Measurements from ENCODE around the gene MAGI3. TPM values are rescaled to one million over a fixed set of nuclear protein-coding genes. Genes with fewer than 3 reads are reported as not detected.

MAGI3 gene
- total and polyA plus RNA-seq, 8 donors: 3.5 to 225 (median 49.7) TPM

DNA sequence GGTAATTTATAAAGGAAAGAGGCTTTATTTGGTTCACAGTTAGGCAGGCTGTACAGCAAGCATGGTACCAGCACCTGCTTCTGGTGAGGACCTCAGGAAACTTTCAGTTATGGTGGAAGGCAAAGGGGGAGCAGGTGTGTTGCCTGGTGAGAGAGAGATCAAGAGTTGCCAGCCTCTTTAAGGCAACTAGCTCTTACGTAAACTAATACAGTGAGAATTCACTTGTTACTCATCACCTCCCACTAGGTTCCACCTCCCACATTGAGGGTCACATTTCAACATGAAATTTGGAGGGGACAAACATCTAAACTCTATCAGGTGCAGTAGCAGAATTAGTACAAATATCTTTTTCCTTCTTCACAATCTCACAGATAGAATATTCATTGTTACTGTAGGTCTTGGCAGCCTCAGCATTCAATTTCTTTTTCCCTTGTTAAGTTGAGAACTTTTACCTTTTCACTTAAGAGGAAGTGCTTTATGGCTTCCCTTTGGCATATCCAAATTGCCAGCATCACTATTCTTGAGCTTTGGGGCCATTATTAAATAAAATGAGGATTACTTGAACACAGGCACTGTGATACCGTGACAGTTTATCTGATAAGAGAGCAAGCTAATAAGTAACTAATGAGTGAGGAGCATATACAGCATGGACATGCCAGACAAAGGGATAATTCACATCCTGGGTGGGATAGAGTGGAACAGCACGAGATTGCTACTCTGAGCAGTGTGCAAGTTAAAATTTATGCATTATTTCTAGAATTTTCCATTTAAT, 48.4 kb downstream of the MAGI3 start:
- TF ChIP-seq POLR2AphosphoS5 (IDR thresholded peaks at IDR 0.05): no peak
- no peak for TF ChIP-seq POLR2A (IDR thresholded peaks at IDR 0.05)
- TF ChIP-seq, protein P1, sequence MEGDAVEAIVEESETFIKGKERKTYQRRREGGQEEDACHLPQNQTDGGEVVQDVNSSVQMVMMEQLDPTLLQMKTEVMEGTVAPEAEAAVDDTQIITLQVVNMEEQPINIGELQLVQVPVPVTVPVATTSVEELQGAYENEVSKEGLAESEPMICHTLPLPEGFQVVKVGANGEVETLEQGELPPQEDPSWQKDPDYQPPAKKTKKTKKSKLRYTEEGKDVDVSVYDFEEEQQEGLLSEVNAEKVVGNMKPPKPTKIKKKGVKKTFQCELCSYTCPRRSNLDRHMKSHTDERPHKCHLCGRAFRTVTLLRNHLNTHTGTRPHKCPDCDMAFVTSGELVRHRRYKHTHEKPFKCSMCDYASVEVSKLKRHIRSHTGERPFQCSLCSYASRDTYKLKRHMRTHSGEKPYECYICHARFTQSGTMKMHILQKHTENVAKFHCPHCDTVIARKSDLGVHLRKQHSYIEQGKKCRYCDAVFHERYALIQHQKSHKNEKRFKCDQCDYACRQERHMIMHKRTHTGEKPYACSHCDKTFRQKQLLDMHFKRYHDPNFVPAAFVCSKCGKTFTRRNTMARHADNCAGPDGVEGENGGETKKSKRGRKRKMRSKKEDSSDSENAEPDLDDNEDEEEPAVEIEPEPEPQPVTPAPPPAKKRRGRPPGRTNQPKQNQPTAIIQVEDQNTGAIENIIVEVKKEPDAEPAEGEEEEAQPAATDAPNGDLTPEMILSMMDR (IDR thresholded peaks at IDR 0.05): no peak
- H3K9me3 ChIP-seq: no peaks in the 10 kb centered on the region
- DNase-seq: no peak
- no peaks in the 10 kb centered on the region for H3K27me3 ChIP-seq
- H3K4me1 ChIP-seq: peaks cover 11 to 36% (median 27%) of the 10 kb centered on the region in 4 donors
- H3K4me3 ChIP-seq: no peak overlapping the region
- H3K36me3 ChIP-seq: no peaks in the 10 kb centered on the region
- H3K27ac ChIP-seq: peak overlapping the region in 2 of 5 donors; percentile 10 to 52
- intact Hi-C loops (cut with DNase I; ENCODE audit: low total_unique reads): no loop called here
- 61 to 81% (median 66%) methylated on average over 3 of the region's 3 CpGs for WGBS, 5 donors

DNA sequence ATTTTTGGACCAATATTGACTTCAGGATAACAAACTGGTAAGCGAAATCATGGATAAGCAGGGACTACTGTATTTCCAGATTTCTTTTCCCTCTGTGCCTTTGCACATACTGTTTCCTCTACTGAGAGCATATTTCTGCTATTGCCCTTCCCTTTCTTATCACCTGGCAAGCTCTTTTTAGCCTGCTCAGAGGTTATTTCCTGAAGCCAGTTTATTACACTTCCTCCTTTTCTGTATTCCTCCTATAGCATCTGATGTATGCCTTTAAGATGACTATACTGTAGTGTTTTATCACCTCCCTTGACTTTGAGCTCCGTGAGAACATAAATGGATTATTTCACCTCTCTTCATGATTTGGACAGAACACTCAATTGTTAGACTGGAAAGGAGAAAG, 49.0 kb downstream of the MAGI3 start:
- peak in 1 of 2 donors; percentile 23 for DNase-seq
- Histone ChIP-seq H3K27me3 (no peaks in the 10 kb centered on the region), H3K27ac (peak overlapping the region in 1 of 5 donors; percentile 10), H3K4me1 (peaks cover 8 to 34% (median 21%) of the 10 kb centered on the region in 4 donors), H3K9me3 (peaks cover 0 to 5% (median 0%) of the 10 kb centered on the region in 4 donors), H3K36me3 (no peaks in the 10 kb centered on the region), H3K4me3 (no peak overlapping the region)
- 56 to 71% (median 67%) methylated on average over 2 of the region's 2 CpGs for WGBS, 5 donors
- TF ChIP-seq POLR2A (IDR thresholded peaks at IDR 0.05): no peak
- TF ChIP-seq EP300 (IDR thresholded peaks at IDR 0.05): no peak
- TF ChIP-seq, protein P1 (IDR thresholded peaks at IDR 0.05): no peak
- peak in 2 of 3 donors; percentile 9 to 39 for TF ChIP-seq POLR2AphosphoS5 (IDR thresholded peaks at IDR 0.05)
- intact Hi-C loops (cut with DNase I; ENCODE audit: low total_unique reads): no loop called here

DNA sequence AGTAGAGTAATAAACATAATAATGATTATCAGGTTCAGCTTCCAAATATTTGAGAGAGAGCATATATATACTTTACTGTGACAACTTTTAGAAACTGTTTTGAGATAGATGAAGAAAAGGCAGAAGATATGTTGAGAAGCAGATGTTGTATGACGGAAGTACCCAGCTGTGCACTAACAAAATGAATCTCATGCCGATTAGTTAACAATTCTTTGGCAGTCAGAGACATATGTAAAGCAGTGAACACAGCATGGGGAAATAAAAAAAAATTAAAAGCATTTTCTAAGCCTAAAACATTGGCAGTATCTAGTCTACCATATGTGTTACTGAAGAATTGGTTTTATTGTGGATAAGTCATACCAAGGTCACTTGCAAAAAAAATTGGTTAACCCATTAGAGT, 51.8 kb downstream of the MAGI3 start:
- TF ChIP-seq POLR2A (IDR thresholded peaks at IDR 0.05): no peak
- TF ChIP-seq POLR2AphosphoS5 (IDR thresholded peaks at IDR 0.05): no peak
- TF ChIP-seq, protein P1 (IDR thresholded peaks at IDR 0.05): no peak
- no peak for TF ChIP-seq EP300 (IDR thresholded peaks at IDR 0.05)
- Histone ChIP-seq H3K9me3 (peaks cover 0 to 15% (median 6%) of the 10 kb centered on the region in 4 donors), H3K27ac (no peak overlapping the region), H3K36me3 (no peaks in the 10 kb centered on the region), H3K27me3 (no peaks in the 10 kb centered on the region), H3K4me3 (no peak overlapping the region), H3K4me1 (peaks cover 6 to 21% (median 10%) of the 10 kb centered on the region in 4 donors)
- intact Hi-C loops (cut with DNase I; ENCODE audit: low total_unique reads): no loop called here
- peak in 1 of 2 donors; percentile 44 for DNase-seq
- 73 to 87% (median 81%) methylated on average over 2 of the region's 2 CpGs for WGBS, 5 donors

DNA sequence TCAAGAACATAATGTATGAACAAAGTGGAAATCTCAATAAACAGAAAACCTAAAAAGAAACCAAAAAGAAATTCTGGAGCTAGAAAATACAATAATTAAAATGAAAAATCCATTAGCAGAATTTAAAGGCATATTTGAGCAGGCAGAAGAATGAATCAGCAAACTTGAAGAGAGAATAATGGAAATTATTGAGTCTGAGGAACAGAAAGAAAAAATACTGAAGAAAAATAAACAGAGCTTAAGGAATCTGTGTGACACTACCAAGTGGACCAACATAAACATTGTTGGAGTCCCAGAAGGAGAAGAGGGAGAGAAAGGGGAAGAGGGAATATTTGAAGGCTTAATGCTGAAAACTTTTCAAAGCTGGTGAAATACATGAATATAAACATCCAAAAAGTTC, 54.5 kb downstream of the MAGI3 start:
- Histone ChIP-seq H3K4me1 (peaks cover 0 to 9% (median 0%) of the 10 kb centered on the region in 4 donors), H3K27me3 (no peaks in the 10 kb centered on the region), H3K9me3 (peaks cover 0 to 15% (median 6%) of the 10 kb centered on the region in 4 donors), H3K27ac (no peak overlapping the region), H3K36me3 (no peaks in the 10 kb centered on the region), H3K4me3 (no peak overlapping the region)
- DNase-seq: no peak
- intact Hi-C loops (cut with DNase I; ENCODE audit: low total_unique reads): no loop called here
- no peak for TF ChIP-seq EP300 (IDR thresholded peaks at IDR 0.05)
- TF ChIP-seq POLR2AphosphoS5 (IDR thresholded peaks at IDR 0.05): no peak
- TF ChIP-seq, protein P1 (IDR thresholded peaks at IDR 0.05): no peak
- TF ChIP-seq POLR2A (IDR thresholded peaks at IDR 0.05): no peak

All from stomach (tissue), 9 donors.